DND-41 (cell line): ENCODE measurements around the gene WNK4.

Experiments
- ATAC-seq: fragments of 200-7000 bp; cut with Tn5 transposase; 3 replicates; pipeline ENCODE4 v1.9.1; 2021; ENCODE audit warnings: low read depth; ENCODE audit not compliant: insufficient read depth
- DNase-seq: peaks from one replicate; pipeline ENCODE4 v3.0.0-alpha.2; 2020
- H2AFZ ChIP-seq: 2 replicates; pipeline ENCODE4 v1.6.0; 2012; ENCODE audit warnings: low read depth, low read length
- H3K27ac ChIP-seq: 2 replicates; pipeline ENCODE4 v1.5.1; 2012; ENCODE audit warnings: low read length, inconsistent platforms
- H3K27me3 ChIP-seq: fragments of 200-600 bp; sonication (generic); 2 replicates; pipeline ENCODE4 v1.6.0; 2012; ENCODE audit warnings: low read length, mild to moderate bottlenecking, inconsistent platforms; ENCODE audit not compliant: insufficient read depth, poor library complexity
- H3K36me3 ChIP-seq: 2 replicates; pipeline ENCODE4 v1.5.1; 2012; ENCODE audit warnings: low read length, inconsistent platforms; ENCODE audit not compliant: insufficient read depth
- H3K4me1 ChIP-seq: 2 replicates; pipeline ENCODE4 v1.5.1; 2012; ENCODE audit warnings: mild to moderate bottlenecking, low read length; ENCODE audit not compliant: insufficient read depth
- H3K4me2 ChIP-seq: 2 replicates; pipeline ENCODE4 v1.6.0; 2012; ENCODE audit warnings: mild to moderate bottlenecking, moderate library complexity, low read length, inconsistent platforms; ENCODE audit not compliant: insufficient read depth
- H3K4me3 ChIP-seq, 2 experiments: fragments of 200-600 bp in 1 of 2; shearing (Covaris generic) in 1 of 2; 2 replicates each; pipeline ENCODE4 v1.5.1; 2012 to 2016; ENCODE audit warnings: inconsistent platforms in 2 of 2, low read length in 2 of 2, mild to moderate bottlenecking in 2 of 2, low read depth in 1 of 2, moderate library complexity in 1 of 2
- H3K79me2 ChIP-seq: 2 replicates; pipeline ENCODE4 v1.6.0; 2012; ENCODE audit warnings: low read length, inconsistent platforms; ENCODE audit not compliant: insufficient read depth
- H3K9ac ChIP-seq: 2 replicates; pipeline ENCODE4 v1.6.0; 2012; ENCODE audit warnings: low read depth, mild to moderate bottlenecking, inconsistent platforms, low read length, moderate library complexity
- H3K9me3 ChIP-seq: 2 replicates; pipeline ENCODE4 v1.5.1; 2012; ENCODE audit warnings: low read length, moderate library complexity, mild to moderate bottlenecking, inconsistent platforms; ENCODE audit not compliant: insufficient read depth, severe bottlenecking
- H4K20me1 ChIP-seq: 2 replicates; pipeline ENCODE4 v1.6.0; 2012; ENCODE audit warnings: low read length; ENCODE audit not compliant: insufficient read depth
- EZH2 ChIP-seq: IDR thresholded peaks from 3 replicates; pipeline ENCODE4 v1.6.1; 2012; ENCODE audit warnings: borderline replicate concordance, low read depth, mild to moderate bottlenecking, moderate library complexity, low read length, inconsistent platforms; ENCODE audit not compliant: severe bottlenecking
- TF ChIP-seq, protein P1 (sequence below): IDR thresholded peaks from 2 replicates; pipeline ENCODE4 v1.5.1; 2012; ENCODE audit warnings: borderline replicate concordance, low read length, moderate library complexity, mild to moderate bottlenecking; ENCODE audit not compliant: poor library complexity, severe bottlenecking; ENCODE audit errors: extremely low read depth

The WNK4 gene

DNA sequence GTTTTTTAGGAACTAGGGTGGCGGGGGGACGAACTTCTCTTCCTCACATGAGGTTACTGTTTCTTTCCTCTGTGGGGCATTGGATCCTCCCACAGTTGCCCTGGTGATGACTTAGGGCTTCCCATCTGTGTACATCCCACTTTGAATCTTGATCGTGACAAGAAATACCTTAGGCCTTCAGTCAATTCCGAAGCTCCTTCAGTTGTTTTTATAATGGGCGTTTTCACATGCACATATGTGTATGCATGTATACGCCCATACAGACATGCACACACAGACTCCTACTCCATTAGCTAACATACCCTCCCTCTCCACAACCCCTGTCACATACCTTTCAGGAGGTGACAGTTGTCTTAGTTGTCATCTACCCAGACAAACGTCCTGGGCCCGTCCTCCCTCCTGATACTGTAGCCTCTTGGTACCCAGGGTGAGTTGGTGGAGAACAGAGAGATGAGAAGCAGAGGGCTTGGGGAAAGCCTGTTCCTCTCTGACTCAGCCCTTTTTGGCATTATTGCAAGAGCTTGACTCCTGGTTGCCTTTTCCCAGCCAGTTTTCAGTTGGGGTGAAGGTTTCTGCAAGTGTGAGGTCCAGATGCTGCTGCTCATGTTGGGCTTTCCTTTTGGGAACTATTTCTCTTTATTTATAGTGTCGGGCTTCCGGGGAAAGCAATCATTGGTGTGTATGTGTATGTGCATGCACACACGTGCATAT, 61.7 kb downstream of the WNK4 start:
- DNase-seq (no peak), ATAC-seq (no peak)
- H4K20me1 ChIP-seq = peaks cover 20% of the 10 kb centered on the region
- H2AFZ ChIP-seq = no peak overlapping the region
- TF ChIP-seq, protein P1, sequence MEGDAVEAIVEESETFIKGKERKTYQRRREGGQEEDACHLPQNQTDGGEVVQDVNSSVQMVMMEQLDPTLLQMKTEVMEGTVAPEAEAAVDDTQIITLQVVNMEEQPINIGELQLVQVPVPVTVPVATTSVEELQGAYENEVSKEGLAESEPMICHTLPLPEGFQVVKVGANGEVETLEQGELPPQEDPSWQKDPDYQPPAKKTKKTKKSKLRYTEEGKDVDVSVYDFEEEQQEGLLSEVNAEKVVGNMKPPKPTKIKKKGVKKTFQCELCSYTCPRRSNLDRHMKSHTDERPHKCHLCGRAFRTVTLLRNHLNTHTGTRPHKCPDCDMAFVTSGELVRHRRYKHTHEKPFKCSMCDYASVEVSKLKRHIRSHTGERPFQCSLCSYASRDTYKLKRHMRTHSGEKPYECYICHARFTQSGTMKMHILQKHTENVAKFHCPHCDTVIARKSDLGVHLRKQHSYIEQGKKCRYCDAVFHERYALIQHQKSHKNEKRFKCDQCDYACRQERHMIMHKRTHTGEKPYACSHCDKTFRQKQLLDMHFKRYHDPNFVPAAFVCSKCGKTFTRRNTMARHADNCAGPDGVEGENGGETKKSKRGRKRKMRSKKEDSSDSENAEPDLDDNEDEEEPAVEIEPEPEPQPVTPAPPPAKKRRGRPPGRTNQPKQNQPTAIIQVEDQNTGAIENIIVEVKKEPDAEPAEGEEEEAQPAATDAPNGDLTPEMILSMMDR = no peak
- no peak for TF ChIP-seq EZH2
- H3K4me3 ChIP-seq = no peak overlapping the region
- no peak overlapping the region for H3K4me2 ChIP-seq
- H3K9me3 ChIP-seq = no peaks in the 10 kb centered on the region
- H3K27ac ChIP-seq = no peak overlapping the region
- H3K9ac ChIP-seq = no peak overlapping the region
- H3K79me2 ChIP-seq = no peaks in the 10 kb centered on the region; the same call in 1 of the 2 replicates
- no peaks in the 10 kb centered on the region for H3K4me1 ChIP-seq
- H3K36me3 ChIP-seq = peaks cover 73% of the 10 kb centered on the region
- no peaks in the 10 kb centered on the region for H3K27me3 ChIP-seq

DNA sequence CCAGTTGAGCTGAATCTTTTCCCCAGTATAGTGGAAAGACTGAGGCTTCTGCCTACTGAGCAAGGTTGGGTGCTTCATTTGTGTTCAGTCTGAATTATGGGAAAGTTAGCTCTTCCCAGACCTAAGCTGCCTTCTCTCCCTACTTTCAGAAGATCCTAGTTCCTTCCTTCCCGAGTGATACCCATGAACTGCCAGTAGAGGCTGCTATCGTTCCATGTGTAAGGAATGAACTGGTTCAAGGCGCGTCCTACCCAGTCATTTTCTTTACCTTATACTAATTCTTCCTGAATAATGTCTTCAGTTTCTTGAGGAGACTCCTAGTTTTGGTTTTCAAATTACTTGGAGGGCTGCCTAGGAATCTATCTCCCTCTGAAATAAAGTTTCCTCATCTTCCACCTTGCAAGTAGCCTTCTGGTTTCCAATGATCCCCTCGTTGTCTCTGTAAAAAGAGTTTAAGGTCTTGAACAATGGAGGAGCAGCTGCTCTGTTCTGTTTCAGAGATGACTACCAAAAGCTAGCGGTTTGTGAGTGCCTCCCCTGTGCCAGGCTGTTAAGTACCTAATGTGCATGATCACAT, 63.0 kb downstream of the WNK4 start:
- Histone ChIP-seq H3K79me2 (no peaks in the 10 kb centered on the region), H3K27ac (no peak overlapping the region), H3K9me3 (no peaks in the 10 kb centered on the region), H3K36me3 (peaks cover 60% of the 10 kb centered on the region), H2AFZ (no peak overlapping the region), H3K4me1 (no peaks in the 10 kb centered on the region), H3K9ac (no peak overlapping the region), H3K4me3 (no peak overlapping the region), H3K4me2 (no peak overlapping the region), H3K27me3 (no peaks in the 10 kb centered on the region), H4K20me1 (peaks cover 20% of the 10 kb centered on the region)
- DNase-seq = peak; percentile 21
- 0 out of 3 replicates have a peak, but pooled peaks have one; percentile 47 for ATAC-seq
- TF ChIP-seq EZH2 = no peak
- TF ChIP-seq, protein P1 = peak; percentile 77

DNA sequence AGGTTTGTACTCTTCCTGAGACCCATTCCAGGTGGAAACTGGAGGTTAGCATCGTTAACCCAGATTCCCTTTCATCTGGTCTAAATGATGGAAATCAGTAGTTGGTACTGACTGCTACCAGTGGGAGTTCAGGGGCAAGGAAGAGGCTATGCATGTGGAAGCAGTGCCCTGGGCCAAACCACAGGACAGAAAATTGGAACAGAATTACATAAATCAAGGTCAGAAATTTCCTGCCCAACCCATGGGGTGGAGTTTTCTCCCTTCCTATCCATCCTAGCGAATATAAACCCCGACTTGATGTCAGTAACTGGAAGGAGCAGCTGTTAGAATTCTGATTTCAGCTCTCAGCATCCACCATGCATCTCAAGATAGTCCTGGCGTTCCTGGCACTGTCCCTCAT, 63.9 kb downstream of the WNK4 start, which contains the start of gene AOC2:
Gene AOC2 (plus strand): TSS at position 310 of the 400 bp plus-strand sequence. CDS start 47 bp downstream, at position 357.
- Histone ChIP-seq H3K9ac (no peak within 1 kb of the TSS), H3K27ac (no peak within 1 kb of the TSS), H3K79me2 (no peaks in the 10 kb centered on the region), H3K9me3 (no peaks in the 10 kb centered on the region), H2AFZ (no peak within 1 kb of the TSS), H3K4me1 (no peaks in the 10 kb centered on the region), H3K4me3 (no peak within 1 kb of the TSS), H3K36me3 (peaks cover 52% of the 10 kb centered on the region), H3K4me2 (no peak within 1 kb of the TSS), H3K27me3 (no peaks in the 10 kb centered on the region), H4K20me1 (peaks cover 16% of the 10 kb centered on the region)
- DNase-seq (no peak), ATAC-seq (no peak)
- TF ChIP-seq, protein P1 = no peak
- TF ChIP-seq EZH2 = no peak
